Left renal cortex interstitium (tissue), 4 donors: ENCODE data around the gene TDG. TPM values are rescaled to one million over a fixed set of nuclear protein-coding genes. Genes with fewer than 3 reads are reported as not detected.

Source experiments
- DNase-seq, 4 donors: peaks; one replicate each; pipeline ENCODE4 v3.0.0-alpha.2; 2013; ENCODE audit warnings: low read depth in 4 of 4, low spot score in 2 of 4, missing footprints in 1 of 4
- polyA plus RNA-seq, 4 donors: library from polyadenylated mRNA; unstranded; fragments of 120-200 nt; gene quantifications; one replicate each; pipeline ENCODE4 v1.2.1, GENCODE V29; 2013; ENCODE audit not compliant: insufficient read length in 4 of 4

The TDG gene
- polyA plus RNA-seq, 4 donors, result 43.2 to 67.0 (median 52.6) TPM

GRCh38 chr12:103958621-103959020 is 7.1 kb upstream of the TDG start:
- no peak for DNase-seq

GRCh38 chr12:103960616-103961227 is 5.0 kb upstream of the TDG start:
- no peak for DNase-seq

- no peak for DNase-seq
These were observed 3.2 kb upstream of the TDG start for GRCh38 chr12:103962493-103962892.

GRCh38 chr12:103964805-103965204 is 867 bp upstream of the TDG start:
- DNase-seq, result no peak

GRCh38 chr12:103965255-103965589 is 450 bp upstream of the TDG start:
- no peak for DNase-seq

GRCh38 chr12:103966736-103967135 is 1.1 kb downstream of the TDG start:
- DNase-seq, result peak in 1 of 4 donors; percentile 9

- no peak for DNase-seq
These were observed 3.7 kb downstream of the TDG start for GRCh38 chr12:103969391-103969790.

- no peak for DNase-seq
These were observed 8.2 kb downstream of the TDG start for GRCh38 chr12:103973909-103974308.

GRCh38 chr12:103975368-103975767 is 9.7 kb downstream of the TDG start:
- DNase-seq, result no peak

GRCh38 chr12:103978384-103978982 is 12.8 kb downstream of the TDG start:
- no peak for DNase-seq

- no peak for DNase-seq
These were observed 21.2 kb downstream of the TDG start for GRCh38 chr12:103986829-103987228.

- DNase-seq, result no peak
These were observed 28.6 kb downstream of the TDG start for GRCh38 chr12:103994235-103994634.

GRCh38 chr12:103996595-103996994 is 30.9 kb downstream of the TDG start:
- DNase-seq, result no peak

- DNase-seq, result no peak
These were observed 31.7 kb downstream of the TDG start for GRCh38 chr12:103997286-103997900.

- no peak for DNase-seq
These were observed 33.3 kb downstream of the TDG start for GRCh38 chr12:103998976-103999375.

GRCh38 chr12:104000807-104001434 is 35.2 kb downstream of the TDG start:
- no peak for DNase-seq

GRCh38 chr12:104002686-104003085 is 37.0 kb downstream of the TDG start:
- no peak for DNase-seq

- no peak for DNase-seq
These were observed 37.9 kb downstream of the TDG start for GRCh38 chr12:104003596-104003995.

- no peak for DNase-seq
These were observed 41.3 kb downstream of the TDG start for GRCh38 chr12:104006929-104007328.

- DNase-seq, result no peak
These were observed 44.4 kb downstream of the TDG start for GRCh38 chr12:104010121-104010520.

GRCh38 chr12:104010606-104011169 is 45.0 kb downstream of the TDG start:
- no peak for DNase-seq

- no peak for DNase-seq
These were observed 45.6 kb downstream of the TDG start for GRCh38 chr12:104011253-104011652.
